Suppressor macrophage treated with lipopolysaccharide for 4 hours (primary cell): ENCODE data around the gene PHLDA1.
"Not testable (repeated sequence)": the region's sequence is repeated elsewhere in the genome, so short reads cannot be mapped to it uniquely, and the experiment has no call there.

ENCODE experiments used
- DNase-seq: peaks from one replicate; pipeline ENCODE4 v3.0.0-alpha.2; 2020

Gene PHLDA1

GRCh38 chr12:75984577-75985182 is 46.9 kb downstream of the PHLDA1 start:
- no peak for DNase-seq

- DNase-seq = not testable (repeated sequence)
These were observed 47.7 kb downstream of the PHLDA1 start for GRCh38 chr12:75983851-75984250.

- no peak for DNase-seq
These were observed 48.5 kb downstream of the PHLDA1 start for GRCh38 chr12:75982979-75983660.

- no peak for DNase-seq
These were observed 49.4 kb downstream of the PHLDA1 start for GRCh38 chr12:75982169-75982564.

- DNase-seq = peak; percentile 65
These were observed 50.1 kb downstream of the PHLDA1 start for GRCh38 chr12:75981247-75982168.

GRCh38 chr12:75979181-75979580 is 52.4 kb downstream of the PHLDA1 start:
- DNase-seq = peak; percentile 57

- DNase-seq = no peak
These were observed 52.9 kb downstream of the PHLDA1 start for GRCh38 chr12:75978677-75979076.

- DNase-seq = peak; percentile 97
These were observed 53.5 kb downstream of the PHLDA1 start for GRCh38 chr12:75977952-75978671.

GRCh38 chr12:75977590-75977951 is 54.0 kb downstream of the PHLDA1 start:
- no peak for DNase-seq

- no peak for DNase-seq
These were observed 54.7 kb downstream of the PHLDA1 start for GRCh38 chr12:75976913-75977312.

- no peak for DNase-seq
These were observed 55.5 kb downstream of the PHLDA1 start for GRCh38 chr12:75976113-75976512.

GRCh38 chr12:75975702-75976101 is 55.9 kb downstream of the PHLDA1 start:
- peak; percentile 40 for DNase-seq
